Urinary bladder (tissue), 4 donors: ENCODE data around the gene MPPED1. TPM values are rescaled to one million over a fixed set of nuclear protein-coding genes. Genes with fewer than 3 reads are reported as not detected.

ENCODE experiments used
- DNase-seq: peaks from one replicate; pipeline ENCODE4 v3.0.0-alpha.2; 2015; ENCODE audit errors: extremely low spot score
- H3K27ac ChIP-seq: one replicate; pipeline ENCODE4 v1.5.1; 2013; ENCODE audit warnings: low read depth, mild to moderate bottlenecking, moderate library complexity
- H3K36me3 ChIP-seq: one replicate; pipeline ENCODE4 v1.6.1; 2013; ENCODE audit warnings: mild to moderate bottlenecking, moderate library complexity; ENCODE audit not compliant: insufficient read depth
- H3K4me1 ChIP-seq: one replicate; pipeline ENCODE4 v1.6.1; 2013; ENCODE audit warnings: mild to moderate bottlenecking, moderate library complexity; ENCODE audit not compliant: insufficient read depth
- H3K4me3 ChIP-seq: one replicate; pipeline ENCODE4 v1.5.1; 2013; ENCODE audit warnings: low read depth, low read length
- WGBS: extraction: QIAGEN DNeasy Blood & Tissue Kit; methylation state at CpG from one replicate; pipeline ENCODE4 v1.1.7; 2013; 5-methylcytosine and 5-hydroxymethylcytosine counted together
- polyA plus RNA-seq: library from polyadenylated mRNA; stranded (reverse); fragments of 200-250 nt; gene quantifications from one replicate; pipeline ENCODE4 v1.2.3, GENCODE V29; 2013
- total RNA-seq: library from RNA; depleted of rRNA; stranded (reverse); fragments of >200 nt; gene quantifications from one replicate; pipeline ENCODE4 v1.2.3, GENCODE V29; 2014
- donor health status: healthy with polysubstance abuse.
- donor health status: healthy.

Gene MPPED1
- total and polyA plus RNA-seq, 2 donors, result 0.23 to 1.7 TPM

DNA sequence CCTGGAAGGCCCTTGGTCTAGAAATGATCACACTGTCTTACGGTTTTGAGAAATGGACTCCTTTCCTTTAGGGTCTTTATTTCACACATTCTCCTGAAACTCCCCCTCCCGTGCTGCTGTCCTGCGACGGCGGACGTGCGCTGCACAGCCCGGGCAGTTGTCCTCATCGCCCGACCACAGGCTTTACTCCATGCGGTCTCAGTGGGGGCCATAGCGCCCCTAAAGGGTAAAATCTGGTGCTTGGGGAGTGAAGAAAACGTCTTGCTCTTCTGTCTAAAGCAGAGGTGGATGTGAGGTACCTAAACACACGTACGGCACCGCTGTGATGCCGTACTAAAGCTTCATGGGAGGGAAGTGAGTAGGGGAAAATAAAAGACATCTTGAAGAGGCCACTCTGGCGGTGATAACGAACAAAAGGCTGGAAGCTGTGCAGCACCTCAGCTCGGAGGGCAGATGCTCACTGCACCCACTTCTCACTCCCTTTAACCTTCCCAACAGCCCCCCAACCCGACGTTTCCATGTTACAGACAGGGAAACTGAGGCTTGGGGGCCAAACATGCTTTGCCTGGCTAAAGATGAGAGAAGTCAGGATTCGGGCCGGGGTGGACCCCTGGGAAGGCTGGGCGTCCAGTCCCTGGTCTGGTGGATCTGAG, 22.6 kb downstream of the MPPED1 start:
- no peaks in the 10 kb centered on the region for H3K4me1 ChIP-seq
- DNase-seq, result no peak
- H3K27ac ChIP-seq, result no peak overlapping the region
- no peaks in the 10 kb centered on the region for H3K36me3 ChIP-seq
- WGBS, result 67% methylated on average over 25 of the region's 25 CpGs
- no peak overlapping the region for H3K4me3 ChIP-seq

DNA sequence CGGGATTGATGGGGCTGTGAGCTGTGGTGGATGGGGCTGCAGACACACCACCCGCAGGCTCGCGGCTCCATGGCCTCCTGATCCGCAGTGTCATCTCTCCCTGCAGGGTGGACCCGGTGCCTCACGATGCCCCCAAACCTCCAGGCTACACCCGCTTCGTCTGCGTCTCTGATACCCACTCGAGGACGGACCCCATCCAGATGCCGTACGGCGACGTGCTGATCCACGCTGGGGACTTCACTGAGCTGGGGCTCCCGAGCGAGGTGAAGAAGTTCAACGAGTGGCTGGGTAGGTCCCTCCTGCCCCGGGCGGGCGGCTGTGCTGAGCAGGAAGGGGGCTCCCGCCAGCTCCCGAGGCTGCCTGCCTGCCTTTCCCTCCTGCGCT, 23.1 kb downstream of the MPPED1 start:
- Histone ChIP-seq H3K27ac (no peak overlapping the region), H3K36me3 (no peaks in the 10 kb centered on the region), H3K4me1 (no peaks in the 10 kb centered on the region), H3K4me3 (no peak overlapping the region)
- no peak for DNase-seq
- 83% methylated on average over 26 of the region's 26 CpGs for WGBS

DNA sequence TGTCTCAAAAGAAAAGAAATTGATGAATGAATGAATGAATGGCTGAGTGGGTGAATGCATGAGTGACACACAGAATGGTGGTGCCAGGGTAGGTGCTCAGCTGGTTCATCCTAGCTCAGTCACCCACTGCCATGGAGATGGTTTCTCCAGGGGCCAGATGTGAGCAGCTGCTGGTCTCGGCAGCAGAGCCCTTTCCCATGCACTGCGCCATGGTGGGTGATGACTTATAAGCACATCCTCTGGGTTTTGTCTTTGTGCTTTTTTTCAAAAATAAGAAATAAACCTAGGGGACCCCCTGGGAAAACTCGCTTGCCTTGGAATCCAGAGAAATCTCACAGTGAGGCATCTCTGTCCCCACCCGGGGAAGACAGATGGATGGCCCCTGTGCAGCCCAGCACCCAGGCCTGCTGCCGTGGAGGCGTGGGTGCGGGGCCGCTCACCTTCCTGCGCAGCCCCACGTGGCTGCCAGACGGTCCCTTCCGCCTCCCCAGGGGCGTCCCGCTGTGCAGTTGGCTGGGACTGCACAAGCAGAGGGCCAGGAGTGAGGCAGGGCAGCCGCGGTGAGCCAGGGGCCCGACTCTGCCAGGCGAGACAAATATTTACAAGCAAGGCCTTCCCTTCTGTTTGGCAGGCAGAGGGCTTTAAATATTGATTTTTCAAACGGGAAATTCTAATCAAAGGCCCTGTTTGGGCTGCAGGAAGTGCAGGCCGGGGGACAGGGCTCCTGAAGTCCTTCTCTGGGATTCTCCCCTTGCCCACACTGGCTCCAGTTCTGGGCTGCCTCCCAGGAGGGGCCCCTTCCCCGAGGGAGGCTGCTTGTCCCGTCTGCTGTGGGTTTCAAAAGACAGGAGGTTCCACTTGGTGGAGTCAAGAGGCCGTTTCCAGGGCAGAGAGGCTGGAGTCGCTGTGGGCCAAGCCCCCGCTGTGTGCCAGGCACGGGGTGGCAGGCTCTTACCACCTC, 24.3 kb downstream of the MPPED1 start:
- Histone ChIP-seq H3K36me3 (no peaks in the 10 kb centered on the region), H3K4me3 (no peak overlapping the region), H3K4me1 (no peaks in the 10 kb centered on the region), H3K27ac (no peak overlapping the region)
- 40% methylated on average over 26 of the region's 26 CpGs for WGBS
- DNase-seq, result no peak

DNA sequence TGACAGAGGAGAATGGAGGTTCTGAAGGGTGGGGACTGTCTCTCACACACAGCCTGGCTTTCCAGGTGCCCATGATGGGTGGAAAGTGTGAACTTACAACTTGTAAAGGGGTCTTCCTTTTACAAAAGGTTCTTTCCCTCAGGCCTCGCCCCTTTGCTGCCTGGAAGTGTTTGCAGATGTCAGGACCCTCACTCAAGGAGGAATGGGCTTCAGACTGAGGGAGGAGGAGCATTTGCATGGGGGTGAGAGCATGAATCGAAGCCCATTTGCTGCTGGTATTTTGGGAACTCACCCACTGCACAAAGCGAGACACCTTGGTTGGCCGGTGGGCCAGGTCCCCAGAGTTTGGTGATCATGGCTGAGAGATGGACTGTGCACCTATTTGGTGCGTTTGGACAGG, 25.1 kb downstream of the MPPED1 start:
- no peaks in the 10 kb centered on the region for H3K36me3 ChIP-seq

DNA sequence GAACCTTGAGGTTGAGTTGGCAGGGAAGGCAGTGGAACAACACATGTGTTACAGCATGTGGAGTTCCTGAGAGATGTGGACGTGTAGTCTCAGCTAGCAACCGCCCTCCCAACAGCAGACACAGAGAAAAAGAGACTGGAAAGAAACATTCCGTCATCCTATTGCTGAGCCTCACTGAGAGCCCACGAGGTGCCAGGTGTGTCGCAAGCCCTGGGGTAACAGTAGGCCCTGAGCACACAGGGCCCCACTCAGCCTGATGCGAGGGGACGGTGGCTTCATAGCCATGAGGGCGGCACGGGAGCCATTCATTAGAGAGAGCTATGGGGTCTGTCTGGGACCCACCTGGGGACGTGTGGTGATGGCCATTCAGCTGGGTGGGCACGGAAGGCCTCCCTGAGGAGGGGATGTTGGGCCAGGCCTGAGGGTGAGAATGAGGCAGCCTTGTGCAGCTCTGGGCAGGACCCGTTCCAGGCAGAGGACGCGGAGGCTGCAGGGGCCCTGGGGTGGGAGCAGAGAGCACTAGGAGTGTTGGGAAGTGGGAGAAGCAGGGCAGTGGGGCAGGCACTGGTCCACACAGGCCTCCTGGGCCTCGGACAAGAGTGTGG, 26.2 kb downstream of the MPPED1 start:
- Histone ChIP-seq H3K27ac (no peak overlapping the region), H3K4me1 (no peaks in the 10 kb centered on the region), H3K4me3 (no peak overlapping the region), H3K36me3 (no peaks in the 10 kb centered on the region)
- no peak for DNase-seq
- WGBS, result 81% methylated on average over 15 of the region's 15 CpGs

More for the DNA sequence above, 25.1 kb downstream of the MPPED1 start:
- no peak for DNase-seq
- Histone ChIP-seq H3K27ac (no peak overlapping the region), H3K4me1 (no peaks in the 10 kb centered on the region), H3K4me3 (no peak overlapping the region)
- 92% methylated on average over 5 of the region's 5 CpGs for WGBS

DNA sequence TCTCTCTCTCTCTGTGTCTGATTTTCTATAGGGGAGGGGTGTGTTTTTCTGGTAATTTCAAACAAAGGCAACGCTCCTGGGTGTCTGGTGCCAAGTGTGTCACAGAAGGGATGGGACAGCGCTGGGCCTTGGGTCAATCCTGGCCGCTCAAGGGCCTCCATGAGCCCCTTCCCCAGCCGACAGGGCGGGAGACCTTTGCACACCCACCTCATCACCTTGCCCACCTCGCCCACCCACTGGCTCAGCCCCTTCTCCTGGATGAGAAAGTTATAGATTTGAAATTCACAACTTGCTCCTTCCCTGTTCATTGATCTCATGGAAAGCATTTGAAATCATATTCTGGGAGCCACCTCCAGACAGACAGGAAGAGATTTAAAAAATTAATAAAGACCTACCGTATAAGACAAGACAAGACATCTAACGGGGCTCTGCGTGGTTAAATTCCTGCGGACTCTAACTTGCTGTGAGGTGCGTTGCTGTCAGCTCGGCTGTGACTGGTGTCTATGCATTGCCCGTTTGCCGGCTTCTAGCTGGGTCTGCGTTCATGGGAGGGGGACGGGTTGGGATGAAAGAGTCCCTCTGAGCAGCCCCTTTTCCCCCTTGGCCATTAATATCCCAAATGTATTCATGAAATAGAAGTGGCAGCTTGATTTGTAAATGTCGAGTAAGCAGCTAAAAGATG, 27.0 kb downstream of the MPPED1 start:
- no peak for DNase-seq
- H3K36me3 ChIP-seq, result no peaks in the 10 kb centered on the region
- 71% methylated on average over 17 of the region's 17 CpGs for WGBS
- no peaks in the 10 kb centered on the region for H3K4me1 ChIP-seq
- H3K27ac ChIP-seq, result no peak overlapping the region
- H3K4me3 ChIP-seq, result no peak overlapping the region

DNA sequence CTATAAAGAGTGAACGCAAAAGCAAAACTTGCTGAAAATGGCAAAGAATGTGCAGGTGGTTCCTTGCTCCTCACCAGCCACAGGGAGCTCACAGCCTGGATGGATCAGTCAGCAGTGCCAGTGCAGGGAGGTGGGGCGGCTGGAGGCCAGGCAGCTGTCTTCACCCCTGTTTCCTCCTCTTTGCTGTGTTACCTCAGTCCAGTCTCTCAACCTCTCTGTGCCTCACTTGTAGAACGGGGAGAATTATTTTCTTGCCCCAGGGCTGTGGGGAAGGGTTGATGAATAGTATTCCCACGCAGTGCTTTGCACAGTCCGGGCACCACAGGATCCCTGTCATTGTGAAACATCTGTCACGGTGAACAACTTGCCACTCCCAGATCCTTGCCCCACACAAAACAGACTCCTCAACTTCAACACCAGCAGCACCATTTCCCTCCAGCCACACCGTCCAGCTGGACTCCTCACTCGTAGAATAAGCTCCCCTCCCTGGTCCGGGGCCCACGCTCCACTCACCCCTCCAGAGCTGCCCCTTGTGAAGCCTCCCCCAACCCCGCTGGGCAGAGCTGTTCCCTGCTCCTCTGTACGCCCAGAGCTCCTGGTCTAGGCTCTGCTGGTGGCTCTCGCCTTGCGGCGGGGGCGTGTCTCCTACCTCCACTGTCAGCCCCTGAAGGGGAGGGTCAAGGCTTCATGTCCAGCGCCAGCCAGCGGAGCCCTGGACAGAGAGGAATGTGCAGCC, 27.7 kb downstream of the MPPED1 start:
- no peaks in the 10 kb centered on the region for H3K4me1 ChIP-seq
- H3K4me3 ChIP-seq, result no peak overlapping the region
- no peak for DNase-seq
- 63% methylated on average over 18 of the region's 18 CpGs for WGBS
- H3K27ac ChIP-seq, result no peak overlapping the region
- H3K36me3 ChIP-seq, result no peaks in the 10 kb centered on the region

DNA sequence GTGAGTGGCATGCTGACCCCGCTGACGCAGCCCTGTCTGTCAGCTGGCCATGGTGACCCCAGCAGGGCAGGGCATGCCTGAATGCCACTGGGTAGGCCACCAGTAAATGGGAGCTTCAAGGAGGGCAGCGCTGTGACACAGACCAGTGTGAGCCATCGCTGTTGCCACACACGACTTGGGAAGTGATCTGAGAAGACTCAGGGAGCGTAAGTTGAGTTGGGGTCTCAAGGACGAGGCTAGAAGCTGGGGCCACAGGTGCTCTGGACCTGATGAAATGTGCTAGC, 28.2 kb downstream of the MPPED1 start:
- no peak for DNase-seq
- H3K4me1 ChIP-seq, result no peaks in the 10 kb centered on the region
- no peak overlapping the region for H3K4me3 ChIP-seq
- H3K27ac ChIP-seq, result no peak overlapping the region
- WGBS, result 83% methylated on average over 7 of the region's 7 CpGs
- no peaks in the 10 kb centered on the region for H3K36me3 ChIP-seq

DNA sequence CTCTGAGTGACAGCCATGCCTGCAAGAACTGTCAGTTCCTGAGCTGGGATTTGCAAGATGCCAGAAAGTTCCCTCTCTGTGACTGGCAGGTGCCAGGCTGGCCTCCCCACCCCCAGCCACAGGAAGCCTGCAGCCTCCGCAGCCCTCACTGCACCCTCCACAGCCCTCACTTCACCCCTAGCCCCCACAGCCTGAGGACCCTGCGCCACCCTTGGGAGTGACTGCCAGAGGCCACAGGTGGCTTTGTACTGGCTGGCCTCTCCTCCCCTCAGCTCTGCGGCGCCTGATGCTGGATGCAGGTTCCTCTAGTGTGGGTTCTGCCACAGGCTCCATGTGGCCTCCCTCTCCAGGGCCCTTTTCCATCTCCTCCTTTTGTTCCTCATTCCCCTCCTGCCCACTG, 28.7 kb downstream of the MPPED1 start:
- no peak for DNase-seq
- Histone ChIP-seq H3K36me3 (no peaks in the 10 kb centered on the region), H3K27ac (no peak overlapping the region), H3K4me1 (no peaks in the 10 kb centered on the region), H3K4me3 (no peak overlapping the region)
- WGBS, result 74% methylated on average over 4 of the region's 4 CpGs

DNA sequence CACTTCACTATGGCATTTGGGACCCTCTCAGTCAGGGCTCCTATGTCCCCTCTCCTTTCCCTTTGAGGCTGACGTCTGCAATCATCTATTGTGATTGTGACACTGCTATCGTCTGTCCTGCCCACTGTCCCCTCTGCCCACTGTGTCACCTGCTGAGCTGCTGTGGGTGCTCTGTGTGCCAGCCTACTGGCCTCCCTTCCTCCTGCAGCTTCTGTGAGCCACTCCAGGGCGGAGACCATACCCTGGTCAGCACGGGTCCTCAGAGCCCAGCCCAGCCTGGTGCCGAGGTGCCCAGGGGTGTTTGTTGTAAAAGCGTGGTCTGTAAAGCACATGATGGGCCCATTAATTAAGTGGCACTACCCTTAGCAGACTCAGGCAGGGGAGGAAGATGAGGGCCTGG, 29.4 kb downstream of the MPPED1 start:
- Histone ChIP-seq H3K4me1 (no peaks in the 10 kb centered on the region), H3K36me3 (no peaks in the 10 kb centered on the region), H3K27ac (no peak overlapping the region), H3K4me3 (no peak overlapping the region)
- DNase-seq, result no peak
- 68% methylated on average over 6 of the region's 6 CpGs for WGBS

DNA sequence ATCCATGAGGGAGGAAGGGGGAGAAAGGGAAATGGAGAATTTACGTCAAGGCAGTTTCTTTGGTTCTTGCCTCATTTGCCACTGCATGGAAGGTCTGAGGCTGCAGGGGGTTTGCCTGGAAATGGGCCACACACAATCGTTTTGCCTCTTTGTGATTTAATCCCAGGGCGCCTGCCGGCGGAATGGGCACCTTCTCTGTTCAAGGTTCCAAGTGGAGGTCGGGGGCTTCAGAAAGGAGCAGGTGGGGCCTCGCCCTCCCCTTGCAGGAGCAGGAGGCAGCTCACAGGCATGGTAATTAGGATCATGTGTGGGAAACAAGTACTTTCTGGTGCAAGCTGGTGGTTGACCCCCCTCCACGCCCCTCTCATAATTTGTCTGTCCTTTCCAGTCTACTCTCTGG, 29.9 kb downstream of the MPPED1 start:
- 57% methylated on average over 8 of the region's 8 CpGs for WGBS
- no peak overlapping the region for H3K27ac ChIP-seq
- no peaks in the 10 kb centered on the region for H3K4me1 ChIP-seq
- H3K36me3 ChIP-seq, result no peaks in the 10 kb centered on the region
- DNase-seq, result no peak
- no peak overlapping the region for H3K4me3 ChIP-seq

DNA sequence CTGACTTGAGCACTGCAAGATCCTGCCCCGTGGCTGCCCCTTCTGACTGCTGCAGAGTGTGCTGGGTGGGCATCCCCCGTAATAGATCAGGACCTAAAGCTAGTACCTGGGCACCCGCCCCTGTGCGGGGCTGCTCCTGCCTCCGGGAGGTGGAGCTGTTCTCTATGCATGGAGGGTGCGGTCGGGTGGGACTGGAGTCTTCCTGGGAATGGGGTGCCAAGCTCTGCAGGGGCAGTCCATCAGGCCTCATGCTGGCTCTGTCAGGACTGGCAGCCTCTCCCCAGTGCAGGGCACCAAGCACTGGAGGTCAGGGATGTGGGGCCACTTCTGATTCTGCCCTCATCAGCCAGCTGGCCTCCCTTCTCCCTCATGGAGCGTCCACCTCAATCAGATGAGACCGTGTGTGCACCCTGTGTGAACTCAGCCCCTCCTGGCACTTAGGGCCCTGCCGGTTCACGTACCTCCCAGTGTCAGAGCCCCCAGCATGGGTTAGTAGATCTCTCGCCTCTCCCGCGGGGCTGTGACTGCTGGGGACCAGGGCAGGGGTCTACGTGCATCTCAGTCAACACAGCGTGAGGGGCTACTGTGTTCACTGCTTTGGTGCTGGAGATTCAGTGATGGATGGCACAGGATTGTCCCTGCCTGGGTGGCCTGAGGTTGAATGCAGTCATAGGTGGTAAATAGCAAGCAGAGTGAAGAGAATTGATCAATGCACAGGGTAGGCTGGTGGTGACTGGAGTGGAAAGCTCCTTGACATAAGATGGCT, 30.8 kb downstream of the MPPED1 start:
- H3K4me3 ChIP-seq, result no peak overlapping the region
- no peak for DNase-seq

DNA sequence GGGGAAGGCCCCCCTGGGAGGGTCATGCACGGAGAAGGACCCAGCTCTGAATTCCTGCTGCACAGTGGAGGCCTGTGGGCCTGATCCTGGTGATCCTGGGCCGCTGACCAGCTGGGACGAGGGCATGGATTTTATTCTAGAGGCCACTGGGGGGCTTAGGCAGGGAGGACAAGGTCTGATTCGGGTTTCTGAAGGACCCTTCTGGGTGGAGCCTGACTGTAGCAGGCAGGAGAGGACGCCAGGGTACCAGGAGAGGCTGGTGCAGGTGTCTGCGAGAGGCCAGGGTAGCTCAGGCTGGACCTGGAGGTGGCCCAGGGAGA, 31.3 kb downstream of the MPPED1 start:
- WGBS, result 63% methylated on average over 6 of the region's 6 CpGs
- Histone ChIP-seq H3K27ac (no peak overlapping the region), H3K4me3 (no peak overlapping the region), H3K36me3 (no peaks in the 10 kb centered on the region), H3K4me1 (no peaks in the 10 kb centered on the region)
- DNase-seq, result no peak

More for the DNA sequence above, 30.8 kb downstream of the MPPED1 start:
- no peaks in the 10 kb centered on the region for H3K36me3 ChIP-seq
- 78% methylated on average over 16 of the region's 16 CpGs for WGBS
- no peak overlapping the region for H3K27ac ChIP-seq
- no peaks in the 10 kb centered on the region for H3K4me1 ChIP-seq
